Neural progenitor cell (in vitro differentiated cells): ENCODE measurements around the gene CTAGE9.

ENCODE experiments used
- CTCF ChIP-seq: fragments of 200-600 bp; sonication (generic); IDR thresholded peaks from 2 replicates; pipeline ENCODE4 v1.5.1; 2017; ENCODE audit warnings: antibody characterized with exemption, mild to moderate bottlenecking
- EZH2 ChIP-seq: fragments of 200-600 bp; sonication (generic); IDR thresholded peaks from 2 replicates; pipeline ENCODE4 v1.6.1; 2017; ENCODE audit warnings: antibody characterized with exemption, mild to moderate bottlenecking, moderate library complexity
- EZH2phosphoT487 ChIP-seq: fragments of 200-600 bp; sonication (generic); IDR thresholded peaks from 2 replicates; pipeline ENCODE4 v1.6.1; 2017; ENCODE audit warnings: antibody characterized with exemption

GRCh38 chr6:131754088-131754487, 43.3 kb upstream of the CTAGE9 start:
- TF ChIP-seq CTCF, result no peak
- no peak for TF ChIP-seq EZH2
- TF ChIP-seq EZH2phosphoT487, result no peak
